A673 (cell line): Measurements from ENCODE around the gene OR51B4. TPM values are rescaled to one million over a fixed set of nuclear protein-coding genes. Genes with fewer than 3 reads are reported as not detected.
"Not testable (repeated sequence)": the region's sequence is repeated elsewhere in the genome, so short reads cannot be mapped to it uniquely, and the experiment has no call there.

ENCODE experiments used
- BruUV-seq: library from RNA; stranded (reverse); fragments of 400-500 nt; replicated peaks from 2 replicates; lab custom pipeline; 2021; lab: Mats Ljungman, UMichigan
- CTCF ChIA-PET: fragments of 300-600 bp; sonication (Branson Sonifier 250); formaldehyde crosslinking; loops from one replicate; lab custom pipeline; 2022; ENCODE audit warnings: antibody characterized with exemption; lab: Charles Lee
- POLR2A ChIA-PET: fragments of 300-600 bp; sonication (Branson Sonifier 250); formaldehyde crosslinking; loops from one replicate; lab custom pipeline; 2022; ENCODE audit warnings: antibody characterized with exemption; ENCODE audit not compliant: low non-redundant PET; lab: Charles Lee
- DNase-seq: peaks from one replicate; pipeline ENCODE4 v3.0.0-alpha.2; 2015; ENCODE audit warnings: low spot score
- H3K27ac ChIP-seq: fragments of 200-600 bp; sonication (generic); 2 replicates; pipeline ENCODE4 v1.5.1; 2016; ENCODE audit warnings: mixed run types, low read depth, mild to moderate bottlenecking, mixed read lengths, antibody characterized with exemption, low read length; ENCODE audit not compliant: poor library complexity, severe bottlenecking
- H3K27me3 ChIP-seq: fragments of 200-600 bp; sonication (generic); replicated peaks from 2 replicates; pipeline ENCODE4 v1.6.1; 2017; ENCODE audit warnings: mixed run types, low read depth, mild to moderate bottlenecking, mixed read lengths, antibody characterized with exemption, low read length; ENCODE audit not compliant: insufficient read depth, poor library complexity
- H3K36me3 ChIP-seq: fragments of 200-600 bp; sonication (generic); 2 replicates; pipeline ENCODE4 v1.6.1; 2016; ENCODE audit warnings: mixed run types, mild to moderate bottlenecking, mixed read lengths, antibody characterized with exemption, low read length; ENCODE audit not compliant: insufficient read depth, poor library complexity, severe bottlenecking
- H3K4me1 ChIP-seq: fragments of 200-600 bp; sonication (generic); 2 replicates; pipeline ENCODE4 v1.6.1; 2017; ENCODE audit warnings: mixed run types, mild to moderate bottlenecking, mixed read lengths, antibody characterized with exemption, low read length; ENCODE audit not compliant: insufficient read depth, poor library complexity, severe bottlenecking
- H3K4me3 ChIP-seq: fragments of 200-600 bp; sonication (generic); 2 replicates; pipeline ENCODE4 v1.5.1; 2016; ENCODE audit warnings: low read depth, mixed run types, mild to moderate bottlenecking, mixed read lengths, low read length; ENCODE audit not compliant: poor library complexity, severe bottlenecking
- H3K9me3 ChIP-seq: fragments of 200-600 bp; sonication (generic); 2 replicates; pipeline ENCODE4 v1.6.1; 2016; ENCODE audit warnings: mixed run types, low read depth, mild to moderate bottlenecking, mixed read lengths, antibody characterized with exemption, low read length; ENCODE audit not compliant: poor library complexity, severe bottlenecking
- EZH2 ChIP-seq: fragments of 200-600 bp; sonication (generic); IDR thresholded peaks from 2 replicates; pipeline ENCODE4 v1.6.1; 2017; ENCODE audit warnings: borderline replicate concordance, low read depth, mild to moderate bottlenecking, mixed read lengths, antibody characterized with exemption, low read length; ENCODE audit not compliant: poor library complexity, severe bottlenecking
- intact Hi-C: fragments of 100-400 bp; cut with micrococcal nuclease; formaldehyde crosslinking; loops from one replicate; pipeline ENCODE4 v1.10.0; 2022; ENCODE audit not compliant: unreplicated experiment
- total RNA-seq: library from RNA; stranded (reverse); gene quantifications from 2 replicates; pipeline ENCODE4 v1.2.3, GENCODE V29; 2021
- TF ChIP-seq, protein P1 (sequence below): fragments of 300-800, 200-600 bp; sonication (generic); conservative IDR thresholded peaks from 2 replicates; pipeline ENCODE4 v1.5.1; 2017; ENCODE audit warnings: low read depth, mild to moderate bottlenecking, antibody characterized with exemption, low read length, moderate library complexity, mixed read lengths

Gene OR51B4
- total RNA-seq, 1 experiment from 2014 or later = not detected

DNA sequence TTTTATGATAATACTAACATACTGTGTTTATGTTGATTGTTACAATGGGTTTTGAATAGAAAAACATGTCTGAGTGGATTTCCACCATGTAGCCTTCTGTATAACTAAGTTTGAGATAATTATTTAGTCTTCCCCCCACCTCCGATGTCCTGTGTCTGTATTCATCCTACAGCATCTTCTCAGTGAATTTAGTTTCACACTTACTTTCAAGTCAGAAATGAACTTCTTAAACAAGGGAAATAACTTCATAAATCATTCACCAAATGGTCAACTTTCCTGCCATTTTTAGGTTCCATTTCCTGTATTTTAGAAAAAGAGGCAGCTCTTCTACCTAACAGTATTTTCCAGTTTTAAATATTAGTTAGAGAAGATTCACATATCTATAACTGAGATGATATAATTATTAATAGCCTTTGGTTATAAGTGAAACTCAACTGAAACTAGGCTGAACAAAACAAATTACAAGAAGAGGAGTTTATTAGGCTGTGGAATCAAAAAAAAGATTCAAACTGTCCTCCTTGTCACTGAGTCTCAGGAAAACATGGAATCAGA lies 38.1 kb upstream of the OR51B4 start:
- no peaks in the 10 kb centered on the region for H3K36me3 ChIP-seq
- no peaks in the 10 kb centered on the region for H3K27me3 ChIP-seq
- H3K9me3 ChIP-seq = no peaks in the 10 kb centered on the region
- TF ChIP-seq, protein P1, sequence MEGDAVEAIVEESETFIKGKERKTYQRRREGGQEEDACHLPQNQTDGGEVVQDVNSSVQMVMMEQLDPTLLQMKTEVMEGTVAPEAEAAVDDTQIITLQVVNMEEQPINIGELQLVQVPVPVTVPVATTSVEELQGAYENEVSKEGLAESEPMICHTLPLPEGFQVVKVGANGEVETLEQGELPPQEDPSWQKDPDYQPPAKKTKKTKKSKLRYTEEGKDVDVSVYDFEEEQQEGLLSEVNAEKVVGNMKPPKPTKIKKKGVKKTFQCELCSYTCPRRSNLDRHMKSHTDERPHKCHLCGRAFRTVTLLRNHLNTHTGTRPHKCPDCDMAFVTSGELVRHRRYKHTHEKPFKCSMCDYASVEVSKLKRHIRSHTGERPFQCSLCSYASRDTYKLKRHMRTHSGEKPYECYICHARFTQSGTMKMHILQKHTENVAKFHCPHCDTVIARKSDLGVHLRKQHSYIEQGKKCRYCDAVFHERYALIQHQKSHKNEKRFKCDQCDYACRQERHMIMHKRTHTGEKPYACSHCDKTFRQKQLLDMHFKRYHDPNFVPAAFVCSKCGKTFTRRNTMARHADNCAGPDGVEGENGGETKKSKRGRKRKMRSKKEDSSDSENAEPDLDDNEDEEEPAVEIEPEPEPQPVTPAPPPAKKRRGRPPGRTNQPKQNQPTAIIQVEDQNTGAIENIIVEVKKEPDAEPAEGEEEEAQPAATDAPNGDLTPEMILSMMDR = no peak
- TF ChIP-seq EZH2 = no peak
- H3K4me1 ChIP-seq = no peaks in the 10 kb centered on the region
- POLR2A ChIA-PET = no interaction called here
- no peak overlapping the region for H3K27ac ChIP-seq
- intact Hi-C loops = no loop called here
- DNase-seq = no peak
- no TSS peak for BruUV-seq
- H3K4me3 ChIP-seq = no peak overlapping the region
- CTCF ChIA-PET = no interaction called here

DNA sequence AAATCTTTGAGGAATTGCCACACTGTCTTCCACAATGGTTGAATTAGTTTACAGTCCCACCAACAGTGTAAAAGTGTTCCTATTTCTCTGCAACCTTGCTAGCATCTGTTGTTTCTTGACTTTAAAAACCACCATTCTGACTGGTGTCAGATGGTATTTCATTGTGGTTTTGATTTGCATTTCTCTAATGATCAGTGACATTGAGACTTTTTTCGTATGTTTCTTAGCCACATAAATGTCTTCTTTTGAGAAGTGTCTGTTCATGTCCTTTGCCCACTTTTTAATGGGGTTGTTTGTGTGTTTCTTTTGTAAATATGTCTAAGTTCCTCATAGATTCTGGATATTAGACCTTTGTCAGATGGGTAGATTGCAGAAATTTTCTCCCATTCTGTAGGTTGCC lies 35.5 kb upstream of the OR51B4 start:
- intact Hi-C loops, DNase-seq, H3K27ac ChIP-seq, POLR2A ChIA-PET, H3K36me3 ChIP-seq, H3K9me3 ChIP-seq, H3K4me3 ChIP-seq, BruUV-seq, H3K27me3 ChIP-seq, H3K4me1 ChIP-seq, CTCF ChIA-PET: not testable (repeated sequence)

DNA sequence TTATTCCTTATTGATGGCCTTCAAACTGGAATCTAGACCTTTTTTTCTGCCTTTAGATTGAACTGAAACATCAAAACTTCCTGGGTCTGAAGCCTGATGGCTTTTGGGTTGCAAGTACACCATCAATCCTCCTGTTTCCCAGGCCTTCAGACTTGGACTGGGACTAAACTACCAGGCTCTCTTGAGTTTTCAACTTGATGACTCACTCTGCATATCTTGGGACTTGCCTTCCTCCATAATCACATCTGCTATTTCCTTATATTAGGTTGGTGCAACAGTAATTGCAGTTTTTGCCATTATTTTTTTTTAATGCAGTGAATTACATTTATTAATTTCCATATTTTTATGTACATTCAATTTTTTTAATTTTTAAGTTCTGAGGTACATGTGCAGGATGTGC lies 34.6 kb upstream of the OR51B4 start:
- H3K36me3 ChIP-seq = no peaks in the 10 kb centered on the region
- BruUV-seq = no TSS peak
- intact Hi-C loops = no loop called here
- ChIA-PET CTCF (no interaction called here), POLR2A (no interaction called here)
- H3K9me3 ChIP-seq = no peaks in the 10 kb centered on the region
- no peak for DNase-seq
- no peak overlapping the region for H3K4me3 ChIP-seq
- no peak overlapping the region for H3K27ac ChIP-seq
- H3K4me1 ChIP-seq = no peaks in the 10 kb centered on the region
- TF ChIP-seq EZH2 = no peak
- TF ChIP-seq, protein P1 = no peak
- no peaks in the 10 kb centered on the region for H3K27me3 ChIP-seq

DNA sequence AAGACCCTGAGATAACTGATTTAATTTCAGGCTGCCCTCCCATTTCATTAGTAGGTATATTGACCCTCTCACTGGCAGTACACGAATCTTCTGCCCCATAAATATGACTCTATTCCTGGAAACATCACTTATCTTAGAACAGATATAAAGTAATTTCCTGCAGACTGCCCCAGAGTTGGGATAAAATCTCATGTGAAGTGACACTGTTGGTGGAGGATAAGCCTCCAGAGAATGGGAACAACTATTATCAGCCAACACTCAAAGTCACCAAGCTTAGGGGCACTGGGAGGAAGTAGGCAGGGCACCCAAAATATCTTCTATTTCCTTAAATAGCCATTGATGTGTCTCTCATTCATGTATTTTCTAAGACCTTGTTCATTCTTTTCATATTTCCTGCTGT lies 33.4 kb upstream of the OR51B4 start:
- ChIA-PET CTCF (no interaction called here), POLR2A (no interaction called here)
- intact Hi-C loops = no loop called here
- no peak overlapping the region for H3K4me3 ChIP-seq
- no peaks in the 10 kb centered on the region for H3K36me3 ChIP-seq
- no peak for DNase-seq
- no peaks in the 10 kb centered on the region for H3K4me1 ChIP-seq
- BruUV-seq = no TSS peak
- H3K9me3 ChIP-seq = no peaks in the 10 kb centered on the region
- TF ChIP-seq, protein P1 = no peak
- H3K27me3 ChIP-seq = no peaks in the 10 kb centered on the region
- no peak overlapping the region for H3K27ac ChIP-seq
